ENCODE results near the gene PDLIM1. TPM values are rescaled to one million over a fixed set of nuclear protein-coding genes. Genes with fewer than 3 reads are reported as not detected.

Gene PDLIM1
- total and polyA plus RNA-seq, 10 of the 15 experiments (the other 5 are each of a cell fraction or from before 2014, with no cell fraction given) = 95.7 to 714 (median 309) TPM

DNA sequence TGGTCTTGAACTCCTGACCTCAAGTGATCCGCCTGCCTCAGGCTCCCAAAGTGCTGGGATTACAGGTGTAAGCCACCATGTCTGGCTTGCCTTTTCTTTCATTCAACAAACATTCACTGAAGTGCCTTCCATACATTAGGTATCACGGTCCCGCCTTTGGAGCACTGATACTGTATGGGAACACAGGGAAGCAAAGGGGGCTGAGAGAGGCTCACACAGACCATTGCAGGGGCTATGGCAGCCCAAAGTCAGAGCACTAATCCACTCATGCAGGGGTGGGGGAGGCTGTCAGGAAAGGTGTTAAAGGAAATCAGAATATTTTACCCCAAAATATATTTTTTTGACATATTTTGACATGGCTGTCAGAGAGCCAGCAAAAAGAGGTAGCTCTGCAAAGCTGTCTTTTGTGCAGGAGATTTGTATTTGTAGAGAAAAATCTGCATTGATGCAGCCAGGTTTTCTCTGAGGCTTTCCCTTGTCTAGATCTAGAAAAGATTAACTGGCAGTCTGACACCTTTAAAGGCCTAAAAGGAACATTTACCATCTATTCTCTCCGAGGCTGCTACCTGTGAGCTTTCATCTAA lies 42.0 kb upstream of the PDLIM1 start (continued):
- TF ChIP-seq, protein P1, sequence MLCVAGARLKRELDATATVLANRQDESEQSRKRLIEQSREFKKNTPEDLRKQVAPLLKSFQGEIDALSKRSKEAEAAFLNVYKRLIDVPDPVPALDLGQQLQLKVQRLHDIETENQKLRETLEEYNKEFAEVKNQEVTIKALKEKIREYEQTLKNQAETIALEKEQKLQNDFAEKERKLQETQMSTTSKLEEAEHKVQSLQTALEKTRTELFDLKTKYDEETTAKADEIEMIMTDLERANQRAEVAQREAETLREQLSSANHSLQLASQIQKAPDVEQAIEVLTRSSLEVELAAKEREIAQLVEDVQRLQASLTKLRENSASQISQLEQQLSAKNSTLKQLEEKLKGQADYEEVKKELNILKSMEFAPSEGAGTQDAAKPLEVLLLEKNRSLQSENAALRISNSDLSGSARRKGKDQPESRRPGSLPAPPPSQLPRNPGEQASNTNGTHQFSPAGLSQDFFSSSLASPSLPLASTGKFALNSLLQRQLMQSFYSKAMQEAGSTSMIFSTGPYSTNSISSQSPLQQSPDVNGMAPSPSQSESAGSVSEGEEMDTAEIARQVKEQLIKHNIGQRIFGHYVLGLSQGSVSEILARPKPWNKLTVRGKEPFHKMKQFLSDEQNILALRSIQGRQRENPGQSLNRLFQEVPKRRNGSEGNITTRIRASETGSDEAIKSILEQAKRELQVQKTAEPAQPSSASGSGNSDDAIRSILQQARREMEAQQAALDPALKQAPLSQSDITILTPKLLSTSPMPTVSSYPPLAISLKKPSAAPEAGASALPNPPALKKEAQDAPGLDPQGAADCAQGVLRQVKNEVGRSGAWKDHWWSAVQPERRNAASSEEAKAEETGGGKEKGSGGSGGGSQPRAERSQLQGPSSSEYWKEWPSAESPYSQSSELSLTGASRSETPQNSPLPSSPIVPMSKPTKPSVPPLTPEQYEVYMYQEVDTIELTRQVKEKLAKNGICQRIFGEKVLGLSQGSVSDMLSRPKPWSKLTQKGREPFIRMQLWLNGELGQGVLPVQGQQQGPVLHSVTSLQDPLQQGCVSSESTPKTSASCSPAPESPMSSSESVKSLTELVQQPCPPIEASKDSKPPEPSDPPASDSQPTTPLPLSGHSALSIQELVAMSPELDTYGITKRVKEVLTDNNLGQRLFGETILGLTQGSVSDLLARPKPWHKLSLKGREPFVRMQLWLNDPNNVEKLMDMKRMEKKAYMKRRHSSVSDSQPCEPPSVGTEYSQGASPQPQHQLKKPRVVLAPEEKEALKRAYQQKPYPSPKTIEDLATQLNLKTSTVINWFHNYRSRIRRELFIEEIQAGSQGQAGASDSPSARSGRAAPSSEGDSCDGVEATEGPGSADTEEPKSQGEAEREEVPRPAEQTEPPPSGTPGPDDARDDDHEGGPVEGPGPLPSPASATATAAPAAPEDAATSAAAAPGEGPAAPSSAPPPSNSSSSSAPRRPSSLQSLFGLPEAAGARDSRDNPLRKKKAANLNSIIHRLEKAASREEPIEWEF (IDR thresholded peaks at IDR 0.05; ENCODE audit: insufficient replicate concordance, low read depth, low read length) = no peak
- TF ChIP-seq MTA2 (IDR thresholded peaks at IDR 0.05; ENCODE audit: low read depth) = no peak

DNA sequence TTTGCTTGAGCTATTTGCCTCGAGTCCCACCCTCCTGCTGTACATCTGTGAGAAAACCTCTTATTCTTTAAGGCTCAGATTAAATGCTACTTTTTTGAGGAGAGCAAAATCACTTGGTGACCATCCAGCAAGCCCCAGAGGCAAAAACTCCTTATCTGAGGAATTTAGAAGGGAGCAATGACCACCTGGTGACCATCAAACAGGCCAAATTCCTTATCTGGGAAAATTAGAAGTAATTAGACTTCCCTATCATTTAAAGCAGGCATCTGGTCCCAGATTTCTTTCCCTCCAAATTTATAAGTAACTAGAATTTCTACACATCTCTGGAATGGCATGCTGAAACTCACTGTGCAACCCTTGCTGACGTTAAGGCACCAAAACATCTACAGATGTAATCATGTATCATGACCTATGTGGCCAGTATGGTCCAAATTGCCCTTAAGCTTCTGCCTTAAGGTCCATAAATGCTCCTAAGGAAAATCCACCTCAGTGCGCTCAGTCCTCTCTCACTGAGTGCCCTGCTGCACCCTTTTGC lies 40.9 kb upstream of the PDLIM1 start:
- Histone ChIP-seq H3K4me1 (ENCODE audit: control insufficient read depth, insufficient read depth, low read length) (no peaks in the 10 kb centered on the region), H3K9me3 (replicated peaks; ENCODE audit: control insufficient read depth, insufficient read depth, low read length) (no peaks in the 10 kb centered on the region), H2AFZ (ENCODE audit: control insufficient read depth, low read depth, low read length) (no peak overlapping the region), H3K36me3 (ENCODE audit: control insufficient read depth in 2 of 2, insufficient read depth in 2 of 2, low read length in 1 of 2) (no peaks in the 10 kb centered on the region), H4K20me1 (ENCODE audit: control insufficient read depth, insufficient read depth) (no peaks in the 10 kb centered on the region), H3K27ac (ENCODE audit: control insufficient read depth, insufficient read depth) (no peak overlapping the region), H3K4me3 (no peak overlapping the region), H3K27me3 (replicated peaks in 1 of 2; ENCODE audit: control insufficient read depth in 2 of 2, insufficient read depth in 2 of 2, low read length in 1 of 2) (no peaks in the 10 kb centered on the region), H3K79me2 (ENCODE audit: control insufficient read depth, insufficient read depth, low read length) (no peaks in the 10 kb centered on the region), H3K9ac (ENCODE audit: control insufficient read depth, insufficient read depth, low read length) (no peak overlapping the region), H3K4me2 (ENCODE audit: control insufficient read depth, insufficient read depth) (no peak overlapping the region)
- ChIA-PET POLR2A (no interaction called here), RAD21 (ENCODE audit: unreplicated experiment) (no interaction called here), CTCF (no interaction called here), SMC1A (ENCODE audit: uncharacterized antibody, unreplicated experiment) (interaction anchor here (0.6 to 1.2 kb wide), 2 partner anchors 10 to 19 kb away, joined by 3 read pairs; no protein-coding TSS in a partner anchor)
- BruUV-seq (replicated peaks) = no TSS peak
- DNase-seq (ENCODE audit: low read depth, low spot score) = no peak
- no peak for FAIRE-seq
- WGBS (ENCODE audit: insufficient coverage, insufficient replicate concordance, low lambda C conversion rate, missing lambda C conversion rate) = 78% methylated on average over 3 of the region's 3 CpGs
- ATAC-seq = no peak
- in situ Hi-C loops (cut with MboI) (no loop called here), intact Hi-C loops (cut with micrococcal nuclease; ENCODE audit: unreplicated experiment) (no loop called here)
- TF ChIP-seq POLR2A (IDR thresholded peaks at IDR 0.05; ENCODE audit: low read depth, low read length) (no peak), SREBF2 (IDR thresholded peaks at IDR 0.05; ENCODE audit: low read length) (no peak), BHLHE40 (IDR thresholded peaks at IDR 0.05; ENCODE audit: borderline replicate concordance in 1 of 2, low read depth in 2 of 2, low read length in 1 of 2) (no peak), HDGF (IDR thresholded peaks at IDR 0.05) (no peak), CREB1 (IDR thresholded peaks at IDR 0.05; ENCODE audit: low read depth) (no peak), MTA2 (IDR thresholded peaks at IDR 0.05; ENCODE audit: low read depth) (no peak), NRF1 (conservative IDR thresholded peaks at IDR 0.05; ENCODE audit: low read depth, low read length) (no peak), TAF1 (IDR thresholded peaks at IDR 0.05; ENCODE audit: borderline replicate concordance, low read depth, low read length) (no peak), EZH2 (IDR thresholded peaks at IDR 0.05; ENCODE audit: borderline replicate concordance, control insufficient read depth, low read depth, low read length) (no peak), IKZF2 (IDR thresholded peaks at IDR 0.05) (no peak)
- TF ChIP-seq, protein P2, sequence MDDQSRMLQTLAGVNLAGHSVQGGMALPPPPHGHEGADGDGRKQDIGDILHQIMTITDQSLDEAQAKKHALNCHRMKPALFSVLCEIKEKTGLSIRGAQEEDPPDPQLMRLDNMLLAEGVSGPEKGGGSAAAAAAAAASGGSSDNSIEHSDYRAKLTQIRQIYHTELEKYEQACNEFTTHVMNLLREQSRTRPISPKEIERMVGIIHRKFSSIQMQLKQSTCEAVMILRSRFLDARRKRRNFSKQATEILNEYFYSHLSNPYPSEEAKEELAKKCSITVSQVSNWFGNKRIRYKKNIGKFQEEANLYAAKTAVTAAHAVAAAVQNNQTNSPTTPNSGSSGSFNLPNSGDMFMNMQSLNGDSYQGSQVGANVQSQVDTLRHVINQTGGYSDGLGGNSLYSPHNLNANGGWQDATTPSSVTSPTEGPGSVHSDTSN (IDR thresholded peaks at IDR 0.05; ENCODE audit: insufficient replicate concordance, low read depth, low read length) = no peak
- TF ChIP-seq, protein P3, sequence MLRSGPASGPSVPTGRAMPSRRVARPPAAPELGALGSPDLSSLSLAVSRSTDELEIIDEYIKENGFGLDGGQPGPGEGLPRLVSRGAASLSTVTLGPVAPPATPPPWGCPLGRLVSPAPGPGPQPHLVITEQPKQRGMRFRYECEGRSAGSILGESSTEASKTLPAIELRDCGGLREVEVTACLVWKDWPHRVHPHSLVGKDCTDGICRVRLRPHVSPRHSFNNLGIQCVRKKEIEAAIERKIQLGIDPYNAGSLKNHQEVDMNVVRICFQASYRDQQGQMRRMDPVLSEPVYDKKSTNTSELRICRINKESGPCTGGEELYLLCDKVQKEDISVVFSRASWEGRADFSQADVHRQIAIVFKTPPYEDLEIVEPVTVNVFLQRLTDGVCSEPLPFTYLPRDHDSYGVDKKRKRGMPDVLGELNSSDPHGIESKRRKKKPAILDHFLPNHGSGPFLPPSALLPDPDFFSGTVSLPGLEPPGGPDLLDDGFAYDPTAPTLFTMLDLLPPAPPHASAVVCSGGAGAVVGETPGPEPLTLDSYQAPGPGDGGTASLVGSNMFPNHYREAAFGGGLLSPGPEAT (IDR thresholded peaks at IDR 0.05; ENCODE audit: low read depth) = no peak

All from GM12878 (cell line).